ENCODE data around the gene PITPNC1.
"Not testable (repeated sequence)": the region's sequence is repeated elsewhere in the genome, so short reads cannot be mapped to it uniquely, and the experiment has no call there.

Gene PITPNC1

GRCh38 chr17:67638871-67639270, 261.8 kb downstream of the PITPNC1 start:
- DNase-seq (ENCODE audit: low read depth in 2 of 2, low spot score in 1 of 2): no peak

- DNase-seq (ENCODE audit: low read depth in 2 of 2, low spot score in 1 of 2): no peak
These were observed 262.5 kb downstream of the PITPNC1 start for GRCh38 chr17:67639555-67639954.

GRCh38 chr17:67639979-67640378, 262.9 kb downstream of the PITPNC1 start:
- no peak for DNase-seq (ENCODE audit: low read depth in 2 of 2, low spot score in 1 of 2)

- no peak for DNase-seq (ENCODE audit: low read depth in 2 of 2, low spot score in 1 of 2)
These were observed 265.4 kb downstream of the PITPNC1 start for GRCh38 chr17:67642488-67642887.

GRCh38 chr17:67644061-67644460, 267.0 kb downstream of the PITPNC1 start:
- no peak for DNase-seq (ENCODE audit: low read depth in 2 of 2, low spot score in 1 of 2)

- DNase-seq (ENCODE audit: low read depth in 2 of 2, low spot score in 1 of 2): not testable (repeated sequence)
These were observed 268.1 kb downstream of the PITPNC1 start for GRCh38 chr17:67645195-67645594.

GRCh38 chr17:67646472-67646871, 269.4 kb downstream of the PITPNC1 start:
- no peak for DNase-seq (ENCODE audit: low read depth in 2 of 2, low spot score in 1 of 2)

- DNase-seq (ENCODE audit: low read depth in 2 of 2, low spot score in 1 of 2): no peak
These were observed 270.4 kb downstream of the PITPNC1 start for GRCh38 chr17:67647482-67647881.

- DNase-seq (ENCODE audit: low read depth in 2 of 2, low spot score in 1 of 2): no peak
These were observed 271.2 kb downstream of the PITPNC1 start for GRCh38 chr17:67648032-67648905.

GRCh38 chr17:67648906-67649295, 271.8 kb downstream of the PITPNC1 start:
- DNase-seq (ENCODE audit: low read depth in 2 of 2, low spot score in 1 of 2): not testable (repeated sequence)

GRCh38 chr17:67649891-67650290, 272.8 kb downstream of the PITPNC1 start:
- DNase-seq (ENCODE audit: low read depth in 2 of 2, low spot score in 1 of 2): no peak

- not testable (repeated sequence) for DNase-seq (ENCODE audit: low read depth in 2 of 2, low spot score in 1 of 2)
These were observed 274.1 kb downstream of the PITPNC1 start for GRCh38 chr17:67651218-67651579.

- DNase-seq (ENCODE audit: low read depth in 2 of 2, low spot score in 1 of 2): no peak
These were observed 275.4 kb downstream of the PITPNC1 start for GRCh38 chr17:67652433-67652832.

- DNase-seq (ENCODE audit: low read depth in 2 of 2, low spot score in 1 of 2): no peak
These were observed 278.5 kb downstream of the PITPNC1 start for GRCh38 chr17:67655478-67656148.

- DNase-seq (ENCODE audit: low read depth in 2 of 2, low spot score in 1 of 2): no peak
These were observed 279.6 kb downstream of the PITPNC1 start for GRCh38 chr17:67656494-67657203.

GRCh38 chr17:67657596-67657995, 280.5 kb downstream of the PITPNC1 start:
- no peak for DNase-seq (ENCODE audit: low read depth in 2 of 2, low spot score in 1 of 2)

- no peak for DNase-seq (ENCODE audit: low read depth in 2 of 2, low spot score in 1 of 2)
These were observed 281.2 kb downstream of the PITPNC1 start for GRCh38 chr17:67658265-67658664.

- no peak for DNase-seq (ENCODE audit: low read depth in 2 of 2, low spot score in 1 of 2)
These were observed 281.9 kb downstream of the PITPNC1 start for GRCh38 chr17:67659028-67659427.

GRCh38 chr17:67662712-67663111, 285.6 kb downstream of the PITPNC1 start:
- no peak for DNase-seq (ENCODE audit: low read depth in 2 of 2, low spot score in 1 of 2)

- DNase-seq (ENCODE audit: low read depth in 2 of 2, low spot score in 1 of 2): no peak
These were observed 286.4 kb downstream of the PITPNC1 start for GRCh38 chr17:67663457-67663856.

- DNase-seq (ENCODE audit: low read depth in 2 of 2, low spot score in 1 of 2): no peak
These were observed 288.9 kb downstream of the PITPNC1 start for GRCh38 chr17:67666028-67666427.

- no peak for DNase-seq (ENCODE audit: low read depth in 2 of 2, low spot score in 1 of 2)
These were observed 289.6 kb downstream of the PITPNC1 start for GRCh38 chr17:67666710-67667109.

Measured in stimulated activated CD8-positive, alpha-beta memory T cell treated with anti-CD3 and anti-CD28 coated beads, Interleukin-4, amount 100 ng/mL, for 4 hours (primary cell).